Measurements from ENCODE around the gene MIF.
"Not testable (repeated sequence)": the region's sequence is repeated elsewhere in the genome, so short reads cannot be mapped to it uniquely, and the experiment has no call there.

- not testable (repeated sequence) for TF ChIP-seq ZC3H10 (CRISPR knock-in tag; IDR thresholded peaks at IDR 0.05); CSRNP3 (CRISPR knock-in tag; IDR thresholded peaks at IDR 0.05); PATZ1 (CRISPR knock-in tag; IDR thresholded peaks at IDR 0.05; ENCODE audit: borderline replicate concordance); CREB5 (CRISPR knock-in tag; IDR thresholded peaks at IDR 0.05; ENCODE audit: low read depth); SNAI2 (CRISPR knock-in tag; IDR thresholded peaks at IDR 0.05); ARNTL (CRISPR knock-in tag; IDR thresholded peaks at IDR 0.05; ENCODE audit: borderline replicate concordance, low read depth); RARB (CRISPR knock-in tag; IDR thresholded peaks at IDR 0.05); TCF4 (CRISPR knock-in tag; IDR thresholded peaks at IDR 0.05; ENCODE audit: borderline replicate concordance); ZNF8 (CRISPR knock-in tag; IDR thresholded peaks at IDR 0.05); ZFP3 (CRISPR knock-in tag; IDR thresholded peaks at IDR 0.05)
Observed at GRCh38 chr22:23860187-23860586, 34.0 kb upstream of the MIF start.

Measured in SK-N-SH treated with all-trans-retinoic acid at 6 μM for 48 hours (cell line).